ES-I3 (cell line): ENCODE data around the gene LPAR6.

ENCODE experiments used
- H3K36me3 ChIP-seq: 2 replicates; pipeline ENCODE4 v1.6.1; 2013; ENCODE audit warnings: mild to moderate bottlenecking, low read length, control low read depth, moderate library complexity; ENCODE audit not compliant: insufficient read depth
- H3K4me1 ChIP-seq: 2 replicates; pipeline ENCODE4 v1.6.1; 2013; ENCODE audit warnings: mild to moderate bottlenecking, control low read depth, low read length; ENCODE audit not compliant: insufficient read depth
- H3K9ac ChIP-seq: 2 replicates; pipeline ENCODE4 v1.6.1; 2013; ENCODE audit warnings: low read depth, mild to moderate bottlenecking, low read length, moderate library complexity
- H3K9me3 ChIP-seq: 2 replicates; pipeline ENCODE4 v1.6.1; 2013; ENCODE audit warnings: mild to moderate bottlenecking, low read length, moderate library complexity; ENCODE audit not compliant: control insufficient read depth, insufficient read depth

Gene LPAR6

DNA sequence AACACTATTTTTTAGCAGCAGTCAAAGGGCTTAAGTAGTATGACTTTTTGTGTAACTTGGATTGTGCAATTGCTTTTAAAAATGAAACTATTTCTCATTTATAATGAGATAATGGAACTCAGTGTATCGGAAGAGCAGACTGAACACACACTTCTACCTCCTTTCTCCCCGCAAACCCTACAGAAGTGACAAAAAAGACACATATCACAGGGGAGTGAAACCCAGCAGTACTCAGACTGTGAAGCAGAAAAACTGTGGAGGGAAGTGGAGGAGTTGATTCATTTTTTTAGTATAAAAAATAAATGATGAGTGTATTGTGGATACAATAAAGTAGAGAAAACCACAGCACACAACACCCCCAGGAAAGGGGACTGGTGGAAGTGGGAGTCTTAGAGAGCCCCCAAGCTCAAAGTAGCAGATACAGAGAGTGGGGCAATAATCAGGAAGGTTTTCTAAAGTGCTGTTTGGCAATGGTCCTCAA is 9.7 kb downstream of the LPAR6 start:
- H3K9me3 ChIP-seq: no peaks in the 10 kb centered on the region
- no peaks in the 10 kb centered on the region for H3K4me1 ChIP-seq
- no peaks in the 10 kb centered on the region; the same call in 1 of the 2 replicates for H3K36me3 ChIP-seq
- no peak overlapping the region for H3K9ac ChIP-seq

DNA sequence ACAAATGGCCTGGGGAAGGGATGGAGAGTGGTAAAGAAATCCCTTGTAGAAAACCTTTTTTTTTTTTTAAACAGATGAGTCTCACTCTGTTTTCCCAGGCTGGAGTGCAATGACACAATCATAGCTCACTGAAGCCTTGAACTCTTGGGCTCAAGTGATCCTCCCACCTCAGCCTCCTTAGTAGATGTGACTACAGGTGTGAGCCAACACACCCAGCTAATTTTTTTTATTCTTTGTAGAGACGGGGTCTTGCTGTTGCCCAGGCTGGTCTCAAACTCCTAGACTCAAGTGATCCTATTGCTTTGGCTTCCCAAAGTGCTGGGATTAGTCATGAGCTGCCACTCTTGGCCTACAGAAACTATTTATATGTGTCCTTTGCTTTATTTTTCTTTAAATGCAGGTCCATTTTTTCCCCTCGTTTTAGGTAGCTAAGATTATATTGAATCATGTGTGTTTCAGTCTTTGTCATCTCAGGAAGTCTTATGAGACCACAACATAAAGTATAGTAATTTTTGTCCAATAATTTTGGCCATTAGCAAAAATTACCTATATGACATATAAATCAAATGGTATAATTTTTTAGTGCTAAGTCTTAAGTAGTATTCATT is 10.5 kb downstream of the LPAR6 start:
- H3K9me3 ChIP-seq: no peaks in the 10 kb centered on the region
- H3K9ac ChIP-seq: no peak overlapping the region
- H3K36me3 ChIP-seq: no peaks in the 10 kb centered on the region; the same call in 1 of the 2 replicates
- H3K4me1 ChIP-seq: no peaks in the 10 kb centered on the region

DNA sequence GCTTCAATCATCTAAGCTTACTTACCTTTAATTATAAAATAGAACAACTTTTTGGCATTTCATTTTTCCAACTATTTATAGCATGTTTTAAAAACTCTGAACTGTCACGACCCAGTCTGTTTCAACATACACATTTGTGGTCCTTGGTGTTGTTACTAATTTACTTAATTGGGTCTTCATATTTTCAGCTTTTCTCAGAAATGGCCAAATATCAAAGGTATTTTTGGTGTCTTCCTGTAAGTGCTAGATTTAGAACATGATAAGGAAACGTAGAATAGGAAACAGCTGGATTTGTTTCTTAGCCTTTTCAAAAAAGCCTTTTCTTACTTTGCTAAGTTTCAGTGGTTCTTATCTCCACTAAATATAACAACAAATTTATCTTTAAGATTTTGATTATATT is 11.4 kb downstream of the LPAR6 start:
- Histone ChIP-seq H3K4me1 (no peaks in the 10 kb centered on the region), H3K9me3 (no peaks in the 10 kb centered on the region), H3K36me3 (no peaks in the 10 kb centered on the region; the same call in 1 of the 2 replicates), H3K9ac (no peak overlapping the region)

DNA sequence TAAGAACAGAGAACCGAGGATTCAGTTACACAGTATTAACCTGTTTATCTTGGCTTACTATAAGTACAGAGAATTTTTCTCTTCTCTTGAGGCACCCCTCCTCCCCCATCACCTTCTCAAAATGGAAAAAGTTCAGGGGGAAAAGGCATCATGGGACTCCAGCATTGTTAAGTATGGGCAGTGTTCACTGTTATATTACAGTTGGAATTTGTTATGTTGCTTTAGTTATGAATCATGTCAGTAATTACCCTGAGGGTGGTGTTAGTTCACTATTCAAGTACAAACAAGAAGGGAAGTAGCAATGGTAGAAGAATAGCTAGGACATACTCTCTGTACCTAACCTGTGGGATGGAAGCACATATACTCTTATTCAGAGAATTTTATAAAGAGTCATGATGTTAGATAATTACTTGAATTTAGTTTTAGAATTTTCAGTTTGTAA is 12.0 kb downstream of the LPAR6 start:
- no peaks in the 10 kb centered on the region for H3K9me3 ChIP-seq
- H3K36me3 ChIP-seq: no peaks in the 10 kb centered on the region; the same call in 1 of the 2 replicates
- H3K4me1 ChIP-seq: no peaks in the 10 kb centered on the region
- H3K9ac ChIP-seq: no peak overlapping the region

DNA sequence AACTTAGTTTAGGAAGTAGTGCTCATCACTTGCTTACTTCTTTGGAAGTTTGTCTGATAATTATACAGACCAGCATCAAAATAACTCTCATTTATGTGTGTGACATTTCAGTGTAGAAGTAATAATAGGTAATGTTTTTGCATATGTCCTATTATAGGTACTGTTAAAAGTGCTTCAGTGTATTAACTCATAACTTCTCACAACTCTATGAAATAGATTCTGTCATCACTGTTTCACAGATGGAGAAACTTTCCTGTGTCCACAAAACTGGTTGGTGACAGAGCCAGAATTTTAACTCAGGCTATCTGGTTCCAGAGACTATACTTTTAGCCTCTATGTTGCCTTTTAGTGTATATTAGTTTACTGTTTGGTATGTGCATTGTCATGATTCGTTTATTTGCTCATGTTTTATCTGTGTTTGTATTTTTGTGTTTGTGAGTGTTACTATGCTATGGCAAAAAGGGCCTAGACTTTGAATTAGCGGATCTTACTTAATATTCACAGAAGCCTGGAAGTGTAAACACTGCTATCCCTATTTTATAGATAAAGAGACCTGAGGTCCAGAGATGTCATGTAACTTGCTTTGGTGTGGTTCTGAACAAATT is 12.7 kb downstream of the LPAR6 start:
- H3K4me1 ChIP-seq: no peaks in the 10 kb centered on the region
- no peak overlapping the region for H3K9ac ChIP-seq
- no peaks in the 10 kb centered on the region for H3K9me3 ChIP-seq
- no peaks in the 10 kb centered on the region; the same call in 1 of the 2 replicates for H3K36me3 ChIP-seq

DNA sequence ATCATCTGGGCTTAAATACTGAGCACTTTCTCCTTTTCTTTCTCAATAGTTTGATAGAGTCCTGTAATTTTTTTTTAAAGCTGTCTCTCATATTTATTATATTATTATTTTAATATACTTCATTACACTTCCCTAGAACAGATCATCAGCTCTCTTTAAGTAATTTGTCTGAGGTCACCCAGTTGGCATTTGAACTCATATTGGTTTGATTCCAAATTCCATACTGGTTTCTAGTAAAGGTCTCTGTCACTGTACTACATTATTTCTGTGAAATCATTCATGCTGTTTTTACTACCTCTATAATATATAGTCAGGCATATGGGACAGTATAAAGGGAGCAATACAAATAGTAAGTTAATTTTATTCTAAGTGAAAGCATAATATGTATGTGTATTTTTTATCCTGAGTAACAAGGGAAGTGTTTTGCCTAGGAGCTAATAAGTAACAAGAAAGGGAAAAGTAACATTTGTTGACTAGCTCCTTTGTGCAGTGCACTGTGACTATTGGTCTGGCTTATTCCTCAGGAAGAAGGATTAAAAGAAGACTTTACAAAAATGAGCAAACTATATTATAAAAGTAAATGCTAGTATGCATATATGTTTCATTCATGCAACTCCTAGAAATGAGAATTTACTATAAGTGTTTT is 14.3 kb downstream of the LPAR6 start:
- no peaks in the 10 kb centered on the region for H3K9me3 ChIP-seq
- no peak overlapping the region for H3K9ac ChIP-seq
- H3K36me3 ChIP-seq: no peaks in the 10 kb centered on the region; the same call in 1 of the 2 replicates
- H3K4me1 ChIP-seq: no peaks in the 10 kb centered on the region

DNA sequence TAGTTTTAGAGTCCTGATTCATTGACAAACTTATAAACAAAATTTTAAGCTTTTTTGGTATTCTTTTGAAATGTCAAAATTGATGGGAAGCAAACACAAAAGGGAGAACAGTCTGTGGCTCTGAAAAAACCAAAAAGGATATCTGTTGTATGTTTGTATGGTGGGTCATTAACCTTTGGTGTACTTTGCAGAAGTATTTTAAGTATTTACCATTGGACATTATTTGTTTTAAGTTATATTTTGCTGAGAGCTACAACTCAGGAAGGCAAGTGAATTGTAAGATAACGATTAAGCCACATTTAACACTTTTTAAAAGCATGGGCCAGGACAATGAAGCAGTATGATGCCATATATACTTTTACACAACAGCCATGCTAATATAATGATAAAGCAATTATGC is 15.2 kb downstream of the LPAR6 start:
- H3K9ac ChIP-seq: no peak overlapping the region
- no peaks in the 10 kb centered on the region for H3K4me1 ChIP-seq
- no peaks in the 10 kb centered on the region for H3K9me3 ChIP-seq
- H3K36me3 ChIP-seq: no peaks in the 10 kb centered on the region

DNA sequence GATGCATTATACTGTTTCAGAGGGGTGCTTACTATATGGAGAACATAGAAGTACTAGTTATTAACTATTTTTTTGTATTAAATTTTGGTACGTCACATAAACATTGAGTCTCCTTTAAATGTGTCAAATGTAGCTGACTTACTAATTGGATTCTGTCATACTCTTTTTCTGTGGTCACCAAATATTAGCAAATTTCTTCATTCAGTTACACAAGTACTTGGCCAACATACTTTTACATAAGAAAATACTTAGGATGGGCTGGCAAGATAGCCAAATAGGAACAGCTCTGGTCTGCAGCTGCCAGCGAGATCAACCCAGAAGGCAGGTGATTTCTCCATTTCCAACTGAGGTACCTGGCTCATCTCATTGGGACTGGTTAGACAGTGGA is 19.2 kb downstream of the LPAR6 start:
- Histone ChIP-seq H3K9me3 (no peaks in the 10 kb centered on the region), H3K36me3 (no peaks in the 10 kb centered on the region), H3K9ac (no peak overlapping the region), H3K4me1 (no peaks in the 10 kb centered on the region)

DNA sequence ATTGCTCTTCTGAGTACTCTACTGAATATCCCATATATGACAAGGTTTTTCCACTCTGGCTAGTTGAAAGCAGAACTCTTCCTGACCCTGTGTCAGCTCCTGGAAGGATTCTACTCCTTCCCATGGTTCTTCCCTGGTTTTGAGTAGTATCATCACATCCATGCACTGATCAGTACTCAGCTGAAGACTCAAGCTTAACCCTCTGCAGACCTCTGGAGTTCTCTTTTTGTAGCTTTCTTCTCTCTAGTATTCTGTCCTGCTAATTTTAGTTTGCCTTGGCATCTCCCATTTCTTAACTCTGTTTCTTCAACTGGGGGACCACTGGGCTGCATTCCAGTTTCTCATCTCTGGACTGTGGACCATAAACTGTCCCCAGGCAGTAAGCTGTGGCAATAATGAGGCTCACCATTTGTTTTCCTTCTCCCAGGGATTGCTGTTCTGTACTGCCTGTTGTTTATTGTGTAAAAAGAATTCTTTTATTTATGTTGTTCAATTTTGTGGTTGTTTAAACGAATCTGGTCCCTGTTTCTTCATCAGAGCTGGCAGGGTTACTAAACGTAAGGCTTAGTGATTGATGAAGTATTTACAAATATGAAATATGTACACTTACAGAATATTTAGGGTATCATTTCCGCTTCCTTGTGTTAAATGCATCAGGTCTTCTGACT is 19.7 kb downstream of the LPAR6 start:
- H3K36me3 ChIP-seq: no peaks in the 10 kb centered on the region
- H3K9ac ChIP-seq: no peak overlapping the region

DNA sequence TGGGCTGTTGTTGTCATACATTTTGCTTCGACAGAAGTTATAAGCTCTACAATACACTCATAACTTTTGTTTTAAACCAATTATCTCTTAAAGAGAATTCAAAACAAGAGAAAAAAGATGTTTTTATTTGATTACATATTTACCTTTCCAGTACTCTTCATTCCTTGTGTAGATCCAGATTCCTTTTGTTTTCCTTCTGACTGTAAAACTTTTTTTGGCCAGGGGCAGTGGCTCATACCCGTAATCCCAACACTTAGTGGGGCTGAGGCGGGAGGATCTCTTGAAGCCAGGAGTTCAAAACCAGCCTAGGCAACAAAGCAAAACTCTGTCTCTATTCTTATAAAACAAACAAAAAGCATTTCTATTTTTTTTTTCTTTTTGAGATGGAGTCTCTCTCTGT is 21.7 kb downstream of the LPAR6 start:
- Histone ChIP-seq H3K9ac (no peak overlapping the region), H3K4me1 (no peaks in the 10 kb centered on the region), H3K9me3 (no peaks in the 10 kb centered on the region), H3K36me3 (no peaks in the 10 kb centered on the region)

More for the DNA sequence above, 19.7 kb downstream of the LPAR6 start:
- no peaks in the 10 kb centered on the region for H3K4me1 ChIP-seq
- H3K9me3 ChIP-seq: no peaks in the 10 kb centered on the region

DNA sequence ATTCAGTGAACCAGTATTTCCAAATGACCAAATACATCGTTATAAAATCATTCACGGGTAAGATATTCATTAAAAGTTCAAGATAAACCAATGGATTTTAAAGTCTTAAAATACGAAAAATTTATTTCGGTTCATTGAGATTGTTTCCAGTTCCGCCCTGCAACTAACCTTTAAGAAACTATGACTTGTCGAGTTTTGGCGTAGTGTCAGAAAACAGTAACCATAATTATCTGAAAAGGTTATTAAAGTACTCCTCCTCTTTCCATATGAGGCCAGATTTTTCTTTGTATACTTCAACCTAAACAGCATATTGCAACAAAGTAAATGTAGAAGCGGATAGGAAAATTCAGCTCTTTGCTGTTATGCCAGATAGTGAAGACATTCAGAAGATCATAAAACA is 26.1 kb downstream of the LPAR6 start:
- H3K36me3 ChIP-seq: no peaks in the 10 kb centered on the region
- H3K9ac ChIP-seq: no peak overlapping the region
- H3K4me1 ChIP-seq: no peaks in the 10 kb centered on the region
- H3K9me3 ChIP-seq: no peaks in the 10 kb centered on the region

DNA sequence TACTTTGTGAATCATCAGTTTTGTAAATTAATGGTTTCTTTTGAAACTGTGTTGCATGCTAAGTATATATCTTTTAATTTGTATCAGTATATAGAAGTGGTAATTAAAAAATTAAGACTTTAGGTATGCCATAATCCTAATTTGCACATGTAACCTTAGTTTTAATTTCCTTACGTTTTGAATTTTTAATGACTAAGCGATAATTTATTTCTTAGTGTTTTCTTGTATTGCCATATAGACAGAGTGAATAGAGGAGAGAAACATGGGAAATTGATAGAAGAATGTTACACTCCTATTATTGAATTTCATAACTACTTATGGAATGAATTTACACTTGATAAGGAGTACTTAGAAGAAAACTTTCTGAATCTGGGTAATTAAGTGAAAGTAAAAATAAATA is 29.5 kb downstream of the LPAR6 start:
- Histone ChIP-seq H3K4me1 (no peaks in the 10 kb centered on the region), H3K9ac (no peak overlapping the region), H3K36me3 (no peaks in the 10 kb centered on the region), H3K9me3 (no peaks in the 10 kb centered on the region)

DNA sequence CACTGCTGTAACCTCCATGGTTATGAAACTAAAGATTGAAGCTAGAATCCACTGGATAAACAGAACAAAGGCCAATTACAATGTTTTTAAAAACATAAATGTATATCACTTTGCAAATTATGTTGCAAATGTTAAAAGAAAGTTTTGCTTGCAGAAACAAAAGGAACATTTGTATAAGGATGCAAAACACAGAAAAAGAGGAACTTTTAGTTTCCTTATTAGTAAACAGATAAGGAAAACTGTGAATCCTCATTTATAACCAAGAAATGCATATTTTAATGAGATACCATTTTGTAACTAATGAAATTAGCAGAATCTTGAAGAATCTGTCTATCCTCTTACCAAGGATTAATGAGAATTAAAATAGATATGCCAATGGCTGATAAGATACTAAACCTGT is 32.3 kb downstream of the LPAR6 start:
- H3K9me3 ChIP-seq: no peaks in the 10 kb centered on the region
- H3K36me3 ChIP-seq: no peaks in the 10 kb centered on the region
- no peaks in the 10 kb centered on the region for H3K4me1 ChIP-seq

DNA sequence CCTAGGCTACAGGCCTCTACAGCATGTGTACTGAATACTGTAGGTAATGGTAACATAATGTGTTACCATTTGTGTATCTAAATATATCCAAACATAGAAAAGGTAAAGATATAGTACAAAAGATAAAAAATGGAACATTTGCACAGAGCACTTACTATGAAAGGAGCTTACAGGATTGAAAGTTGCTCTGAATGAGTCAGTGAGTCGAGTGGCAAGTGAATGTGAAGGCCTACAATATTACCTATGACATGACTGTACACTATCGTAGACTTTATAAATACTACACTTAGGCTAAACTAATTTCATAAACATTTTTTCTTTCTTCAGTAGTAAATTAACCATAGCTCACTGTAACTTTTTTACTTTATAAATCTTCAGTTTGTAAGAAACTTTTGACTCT is 35.1 kb downstream of the LPAR6 start:
- no peaks in the 10 kb centered on the region for H3K36me3 ChIP-seq
- no peak overlapping the region for H3K9ac ChIP-seq
- H3K9me3 ChIP-seq: no peaks in the 10 kb centered on the region
- H3K4me1 ChIP-seq: no peaks in the 10 kb centered on the region

More for the DNA sequence above, 32.3 kb downstream of the LPAR6 start:
- H3K9ac ChIP-seq: no peak overlapping the region
